NCI-H82 treated with DMSO at 0.1 percent for 48 hours (cell line): ENCODE measurements around the gene SOX12.
"Not testable (repeated sequence)": the region's sequence is repeated elsewhere in the genome, so short reads cannot be mapped to it uniquely, and the experiment has no call there.

Experiments
- DNase-seq: peaks from one replicate; lab custom pipeline; 2025; ENCODE audit not compliant: unreplicated experiment; lab: John Stamatoyannopoulos, UW

The SOX12 gene

GRCh38 chr20:362271-363254 is 37.2 kb downstream of the SOX12 start:
- no peak for DNase-seq

- DNase-seq = no peak
Observed at GRCh38 chr20:363319-364078, 38.1 kb downstream of the SOX12 start.

GRCh38 chr20:364905-365794 is 39.8 kb downstream of the SOX12 start:
- DNase-seq = no peak

- DNase-seq = no peak
Observed at GRCh38 chr20:366041-366718, 40.8 kb downstream of the SOX12 start.

GRCh38 chr20:366719-367485 is 41.5 kb downstream of the SOX12 start:
- DNase-seq = no peak

- no peak for DNase-seq
Observed at GRCh38 chr20:367486-367887, 42.1 kb downstream of the SOX12 start.

GRCh38 chr20:368915-369314 is 43.6 kb downstream of the SOX12 start:
- DNase-seq = no peak

GRCh38 chr20:370151-370600 is 44.8 kb downstream of the SOX12 start:
- DNase-seq = no peak

GRCh38 chr20:370977-371754 is 45.8 kb downstream of the SOX12 start:
- DNase-seq = no peak

- DNase-seq = peak; percentile 57
Observed at GRCh38 chr20:371755-372542, 46.6 kb downstream of the SOX12 start.

GRCh38 chr20:372543-373082 is 47.3 kb downstream of the SOX12 start:
- DNase-seq = not testable (repeated sequence)

GRCh38 chr20:373171-373890 is 48.0 kb downstream of the SOX12 start:
- DNase-seq = peak; percentile 41

- no peak for DNase-seq
Observed at GRCh38 chr20:375265-375889, 50.0 kb downstream of the SOX12 start.

- DNase-seq = no peak
Observed at GRCh38 chr20:376089-376488, 50.7 kb downstream of the SOX12 start.

- DNase-seq = peak; percentile 76
Observed at GRCh38 chr20:376750-377149, 51.4 kb downstream of the SOX12 start.

GRCh38 chr20:377578-377977 is 52.2 kb downstream of the SOX12 start:
- DNase-seq = not testable (repeated sequence)

- no peak for DNase-seq
Observed at GRCh38 chr20:378961-379336, 53.6 kb downstream of the SOX12 start.
